Prostate gland (tissue), 2 donors: ENCODE data around the gene FBXL2.

Experiments
- POLR2A ChIP-seq: fragments of 450-650 bp; IDR thresholded peaks from one replicate; pipeline ENCODE4 v1.6.1; 2016; ENCODE audit warnings: antibody characterized with exemption, mild to moderate bottlenecking
- POLR2AphosphoS5 ChIP-seq: sonication (generic); formaldehyde crosslinking; IDR thresholded peaks from one replicate; pipeline ENCODE4 v1.6.1; 2017; ENCODE audit warnings: antibody characterized with exemption
- TF ChIP-seq, protein P1 (sequence below), 4 experiments: fragments of 200-600 bp in 2 of 4; fragments of 450-650 bp in 2 of 4; sonication (generic) in 2 of 4; IDR thresholded peaks; 1 replicate in 3 of 4; 2 replicates in 1 of 4; pipeline ENCODE4 v1.5.1; 2016 to 2019; ENCODE audit warnings: antibody characterized with exemption in 4 of 4, mild to moderate bottlenecking in 2 of 4, moderate library complexity in 2 of 4

DNA sequence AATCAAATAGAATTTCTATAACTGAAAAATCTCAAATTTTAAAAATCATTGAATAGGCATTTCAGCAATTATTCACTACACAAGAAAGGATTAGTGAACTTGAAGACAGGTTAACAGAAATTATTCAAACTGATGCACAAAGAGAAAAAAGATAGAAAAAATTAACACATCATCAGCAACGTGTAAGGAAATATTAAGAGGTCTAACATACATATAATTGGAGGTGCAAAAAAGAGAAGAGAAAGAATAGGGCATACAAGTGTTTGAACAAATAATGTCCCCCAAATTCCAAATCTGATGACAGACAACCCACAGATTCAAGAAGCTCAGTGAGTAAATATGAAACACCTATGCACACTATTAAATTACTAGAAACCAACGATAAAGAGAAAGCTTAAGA lies 57.1 kb downstream of the FBXL2 start:
- TF ChIP-seq, protein P1, sequence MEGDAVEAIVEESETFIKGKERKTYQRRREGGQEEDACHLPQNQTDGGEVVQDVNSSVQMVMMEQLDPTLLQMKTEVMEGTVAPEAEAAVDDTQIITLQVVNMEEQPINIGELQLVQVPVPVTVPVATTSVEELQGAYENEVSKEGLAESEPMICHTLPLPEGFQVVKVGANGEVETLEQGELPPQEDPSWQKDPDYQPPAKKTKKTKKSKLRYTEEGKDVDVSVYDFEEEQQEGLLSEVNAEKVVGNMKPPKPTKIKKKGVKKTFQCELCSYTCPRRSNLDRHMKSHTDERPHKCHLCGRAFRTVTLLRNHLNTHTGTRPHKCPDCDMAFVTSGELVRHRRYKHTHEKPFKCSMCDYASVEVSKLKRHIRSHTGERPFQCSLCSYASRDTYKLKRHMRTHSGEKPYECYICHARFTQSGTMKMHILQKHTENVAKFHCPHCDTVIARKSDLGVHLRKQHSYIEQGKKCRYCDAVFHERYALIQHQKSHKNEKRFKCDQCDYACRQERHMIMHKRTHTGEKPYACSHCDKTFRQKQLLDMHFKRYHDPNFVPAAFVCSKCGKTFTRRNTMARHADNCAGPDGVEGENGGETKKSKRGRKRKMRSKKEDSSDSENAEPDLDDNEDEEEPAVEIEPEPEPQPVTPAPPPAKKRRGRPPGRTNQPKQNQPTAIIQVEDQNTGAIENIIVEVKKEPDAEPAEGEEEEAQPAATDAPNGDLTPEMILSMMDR (IDR thresholded peaks at IDR 0.05): no peak
- TF ChIP-seq POLR2AphosphoS5 (no peak), POLR2A (no peak)
